SK-N-SH (cell line): Measurements from ENCODE around the gene ATP11C. TPM values are rescaled to one million over a fixed set of nuclear protein-coding genes. Genes with fewer than 3 reads are reported as not detected.
A peak's percentile ranks its signal among the peaks of the same experiment; 100 is the strongest.

Source experiments
- CTCF ChIA-PET: fragments of 300-600, 350-600 bp; formaldehyde crosslinking; extraction: SDS; loops from one replicate; lab custom pipeline; 2021; lab: Yijun Ruan, JAX
- POLR2A ChIA-PET: fragments of 350-600 bp; sonication (Branson Sonifier 250); formaldehyde crosslinking; extraction: SDS; loops from one replicate; lab custom pipeline; 2020; ENCODE audit warnings: antibody characterized with exemption, inconsistent platforms; lab: Yijun Ruan, JAX
- DNase-seq: peaks from one replicate; pipeline ENCODE4 v3.0.0; 2012
- H2AFZ ChIP-seq: fragments of 200-600 bp; sonication (generic); 2 replicates; pipeline ENCODE4 v1.8.1; 2016; ENCODE audit warnings: antibody characterized with exemption, mild to moderate bottlenecking, low read depth
- H3F3A ChIP-seq: fragments of 200-600 bp; sonication (generic); replicated peaks from 2 replicates; pipeline ENCODE3; 2016; ENCODE audit warnings: antibody characterized with exemption, mild to moderate bottlenecking; ENCODE audit not compliant: insufficient read depth
- H3K27ac ChIP-seq, 2 experiments: fragments of 200-500 bp in 1 of 2; fragments of 200-600 bp in 1 of 2; sonication (Bioruptor generic) in 1 of 2; sonication (generic), shearing (Covaris generic) in 1 of 2; 2 replicates each; pipeline versions ENCODE4 v1.5.1 to v1.6.1; 2014 to 2016; ENCODE audit warnings: low read depth in 2 of 2, inconsistent platforms in 1 of 2, low read length in 1 of 2, mild to moderate bottlenecking in 1 of 2, mixed read lengths in 1 of 2
- H3K27me3 ChIP-seq: fragments of 200-600 bp; sonication (generic), shearing (Covaris generic); 2 replicates; pipeline ENCODE4 v1.6.1; 2016; ENCODE audit warnings: mixed run types; ENCODE audit not compliant: insufficient read depth
- H3K36me3 ChIP-seq, 2 experiments: fragments of 200-500 bp in 1 of 2; fragments of 200-600 bp in 1 of 2; sonication (Bioruptor generic) in 1 of 2; sonication (generic) in 1 of 2; replicated peaks in 1 of 2; 2 replicates each; pipeline versions ENCODE3 to v1.5.1; 2014 to 2016; ENCODE audit warnings: low read length in 1 of 2, mild to moderate bottlenecking in 1 of 2; ENCODE audit not compliant: insufficient read depth in 2 of 2, control insufficient read depth in 1 of 2
- H3K4me1 ChIP-seq, 2 experiments: fragments of 200-500 bp in 1 of 2; fragments of 200-600 bp in 1 of 2; sonication (Bioruptor generic) in 1 of 2; sonication (generic), shearing (Covaris generic) in 1 of 2; 2 replicates each; pipeline versions ENCODE4 v1.5.1 to v1.6.1; 2014 to 2016; ENCODE audit warnings: low read depth in 1 of 2, low read length in 1 of 2, mixed run types in 1 of 2; ENCODE audit not compliant: insufficient read depth in 2 of 2, control insufficient read depth in 1 of 2
- H3K4me2 ChIP-seq: fragments of 200-600 bp; sonication (generic), shearing (Covaris generic); 2 replicates; pipeline ENCODE4 v1.6.1; 2017; ENCODE audit warnings: mixed run types
- H3K4me3 ChIP-seq, 2 experiments: fragments of 200-500 bp in 1 of 2; fragments of 200-600 bp in 1 of 2; sonication (Bioruptor generic) in 1 of 2; sonication (generic), shearing (Covaris generic) in 1 of 2; 2 replicates each; pipeline versions ENCODE4 v1.5.1 to v1.8.1; 2014 to 2016; ENCODE audit warnings: low read depth in 2 of 2, inconsistent platforms in 1 of 2, low read length in 1 of 2, mild to moderate bottlenecking in 1 of 2, mixed read lengths in 1 of 2, moderate library complexity in 1 of 2
- H3K79me2 ChIP-seq: fragments of 200-600 bp; sonication (generic); 2 replicates; pipeline ENCODE4 v1.8.1; 2017; ENCODE audit warnings: mild to moderate bottlenecking; ENCODE audit not compliant: insufficient read depth
- H3K9ac ChIP-seq: fragments of 200-600 bp; sonication (generic); 2 replicates; pipeline ENCODE4 v1.6.1; 2017; ENCODE audit warnings: mixed run types
- H3K9me2 ChIP-seq: fragments of 200-600 bp; sonication (generic); 2 replicates; pipeline ENCODE4 v1.6.1; 2017; ENCODE audit warnings: mixed run types
- H3K9me3 ChIP-seq: fragments of 200-600 bp; sonication (generic); 2 replicates; pipeline ENCODE4 v1.6.1; 2017; ENCODE audit warnings: mixed run types, mild to moderate bottlenecking, moderate library complexity
- H4K20me1 ChIP-seq: fragments of 200-600 bp; sonication (generic); 2 replicates; pipeline ENCODE4 v1.6.1; 2017; ENCODE audit warnings: mild to moderate bottlenecking, mixed run types; ENCODE audit not compliant: insufficient read depth
- CHD2 ChIP-seq: fragments of 150-350 bp; IDR thresholded peaks from 2 replicates; pipeline ENCODE4 v1.6.1; 2018; ENCODE audit warnings: low read length; ENCODE audit not compliant: partially characterized antibody
- CTCF ChIP-seq: fragments of 200-600 bp; sonication (generic); IDR thresholded peaks from 2 replicates; pipeline ENCODE4 v1.6.1; 2017; ENCODE audit warnings: antibody characterized with exemption, mild to moderate bottlenecking, moderate library complexity
- ELF1 ChIP-seq: IDR thresholded peaks from 2 replicates; pipeline ENCODE4 v1.4.0; 2012
- EP300 ChIP-seq, 2 experiments: IDR thresholded peaks; 2 replicates each; pipeline versions ENCODE4 v1.4.0 to v1.6.1; 2012; ENCODE audit warnings: borderline replicate concordance in 1 of 2, low read depth in 1 of 2, low read length in 1 of 2
- FOXJ3 ChIP-seq: sonication (generic); formaldehyde crosslinking; IDR thresholded peaks from 2 replicates; pipeline ENCODE4 v1.5.1; 2020; ENCODE audit warnings: mild to moderate bottlenecking, missing genetic modification reagents
- FOXM1 ChIP-seq: IDR thresholded peaks from 2 replicates; pipeline ENCODE4 v1.4.0; 2012; ENCODE audit warnings: low read depth, mild to moderate bottlenecking
- IRF3 ChIP-seq: fragments of 150-350 bp; IDR thresholded peaks from 2 replicates; pipeline ENCODE4 v1.6.1; 2016; ENCODE audit warnings: mild to moderate bottlenecking, low read depth, low read length
- MAX ChIP-seq: IDR thresholded peaks from 2 replicates; pipeline ENCODE4 v1.4.0; 2012; ENCODE audit warnings: low read depth
- MXI1 ChIP-seq: IDR thresholded peaks from 2 replicates; pipeline ENCODE4 v1.6.1; 2012; ENCODE audit warnings: mild to moderate bottlenecking, low read depth, low read length, improper control_type of control experiment
- NFIC ChIP-seq: IDR thresholded peaks from 2 replicates; pipeline ENCODE4 v1.4.0; 2012; ENCODE audit warnings: borderline replicate concordance
- PBX3 ChIP-seq: IDR thresholded peaks from 2 replicates; pipeline ENCODE4; 2012
- POLR2AphosphoS5 ChIP-seq: IDR thresholded peaks from 2 replicates; pipeline ENCODE4 v1.6.1; 2012; ENCODE audit warnings: low read depth, low read length
- RCOR1 ChIP-seq: fragments of 150-350 bp; IDR thresholded peaks from 2 replicates; pipeline ENCODE4 v1.6.1; 2017; ENCODE audit warnings: antibody characterized with exemption, low read length
- REST ChIP-seq: IDR thresholded peaks from 2 replicates; pipeline ENCODE4 v1.6.1; 2012; ENCODE audit warnings: mild to moderate bottlenecking, low read depth, low read length, moderate library complexity
- SIN3A ChIP-seq: IDR thresholded peaks from 2 replicates; pipeline ENCODE4 v1.6.1; 2012; ENCODE audit warnings: low read depth, mild to moderate bottlenecking, low read length, moderate library complexity, borderline replicate concordance
- SMC3 ChIP-seq: IDR thresholded peaks from 2 replicates; pipeline ENCODE4 v1.6.1; 2012; ENCODE audit warnings: low read depth, low read length, improper control_type of control experiment
- YY1 ChIP-seq: IDR thresholded peaks from 2 replicates; pipeline ENCODE4 v1.4.0; 2012; ENCODE audit warnings: low read depth, mild to moderate bottlenecking
- WGBS: methylation state at CpG from one replicate; pipeline ENCODE4 v1.1.6; 2017; ENCODE audit warnings: low lambda C conversion rate; 5-methylcytosine and 5-hydroxymethylcytosine counted together
- polyA plus RNA-seq, 3 experiments: library from polyadenylated mRNA; depleted of rRNA; stranded (reverse); fragments of >200 nt; gene quantifications; 2 replicates each; pipeline ENCODE4 v1.2.3, GENCODE V29; 2012

The ATP11C gene
- polyA plus RNA-seq, 1 of the 3 experiments (the other 2 are of a cell fraction), result 18.5 TPM

GRCh38 chrX:139931646-139932072 lies 1.2 kb downstream of the ATP11C start:
- Histone ChIP-seq H3K36me3 (no peaks in the 10 kb centered on the region), H3K4me2 (peak overlapping the region; percentile 61), H3K4me1 (peaks cover 0 to 3% of the 10 kb centered on the region in 2 experiments; a peak in 2 of 4 replicates), H3K9me2 (no peaks in the 10 kb centered on the region), H4K20me1 (peaks cover 30% of the 10 kb centered on the region), H2AFZ (no peak overlapping the region), H3F3A (peaks cover 6% of the 10 kb centered on the region), H3K79me2 (peaks cover 52% of the 10 kb centered on the region), H3K27ac (peak overlapping the region; percentile 39 to 84; a peak in 2 of 4 replicates), H3K27me3 (no peaks in the 10 kb centered on the region), H3K9ac (peak overlapping the region; percentile 74), H3K9me3 (no peaks in the 10 kb centered on the region), H3K4me3 (peak overlapping the region; percentile 59 to 65)
- 21% methylated on average over 28 of the region's 33 CpGs for WGBS
- peak; percentile 41 for DNase-seq
- ChIA-PET POLR2A (interaction anchor here (0.6 to 0.9 kb wide), 2 partner anchors 11 to 37 kb away, joined by 3 read pairs; no protein-coding TSS in a partner anchor), CTCF (interaction anchor here (0.6 kb wide), 1 partner anchor 34 kb away, joined by 3 read pairs; no protein-coding TSS in a partner anchor)
- TF ChIP-seq ELF1, result no peak
- TF ChIP-seq POLR2AphosphoS5, result no peak
- TF ChIP-seq CHD2, result no peak
- TF ChIP-seq RCOR1, result no peak
- no peak for TF ChIP-seq MAX
- TF ChIP-seq FOXM1, result no peak
- TF ChIP-seq REST, result no peak
- no peak for TF ChIP-seq YY1
- TF ChIP-seq MXI1, result no peak; the same call in 1 of the 2 replicates
- no peak for TF ChIP-seq FOXJ3 (CRISPR knock-in tag)
- no peak for TF ChIP-seq SIN3A

- no peaks in the 10 kb centered on the region for H3K27me3 ChIP-seq
- no peaks in the 10 kb centered on the region for H3K9me3 ChIP-seq
- no peak overlapping the region for H2AFZ ChIP-seq
- H3K79me2 ChIP-seq, result peaks cover 58% of the 10 kb centered on the region
- H3K4me2 ChIP-seq, result peak overlapping the region; percentile 61
- 4% methylated on average over 18 of the region's 27 CpGs for WGBS
- DNase-seq, result peak; percentile 42
- H4K20me1 ChIP-seq, result peaks cover 36% of the 10 kb centered on the region
- H3K4me1 ChIP-seq, result peaks cover 0 to 3% of the 10 kb centered on the region in 2 experiments; a peak in 2 of 4 replicates
- H3F3A ChIP-seq, result peaks cover 6% of the 10 kb centered on the region
- ChIA-PET POLR2A (interaction anchor here (0.6 to 0.9 kb wide), 2 partner anchors 11 to 36 kb away, joined by 3 read pairs; no protein-coding TSS in a partner anchor), CTCF (interaction anchor here (0.6 kb wide), 1 partner anchor 34 kb away, joined by 3 read pairs; no protein-coding TSS in a partner anchor)
- H3K36me3 ChIP-seq, result no peaks in the 10 kb centered on the region
- H3K9ac ChIP-seq, result peak overlapping the region; percentile 74
- H3K9me2 ChIP-seq, result no peaks in the 10 kb centered on the region
- peak overlapping the region in 1 of 2 experiments; percentile 84; a peak in 2 of 4 replicates for H3K27ac ChIP-seq
- peak overlapping the region; percentile 59 to 65 for H3K4me3 ChIP-seq
- no peak for TF ChIP-seq EP300 (IDR thresholded peaks at IDR 0.05; ENCODE audit: borderline replicate concordance in 1 of 2, low read depth in 1 of 2, low read length in 1 of 2)
- no peak for TF ChIP-seq IRF3
- TF ChIP-seq MAX, result no peak
- no peak for TF ChIP-seq SMC3
- no peak for TF ChIP-seq PBX3
- TF ChIP-seq ELF1, result no peak
- no peak for TF ChIP-seq CTCF
- no peak for TF ChIP-seq NFIC
- TF ChIP-seq YY1, result no peak
- TF ChIP-seq FOXM1, result no peak
Observed at GRCh38 chrX:139930916-139931645, 1.8 kb downstream of the ATP11C start.
